HG03342 (cell line): ENCODE results near the gene SRPK3.

Experiments used
- ATAC-seq: cut with Tn5 transposase; IDR thresholded peaks from one replicate; pipeline ENCODE4 v1.9.1; 2021; ENCODE audit warnings: mild to moderate bottlenecking, moderate library complexity; ENCODE audit not compliant: unreplicated experiment

The SRPK3 gene

GRCh38 chrX:153828308-153828707 is 47.5 kb downstream of the SRPK3 start:
- ATAC-seq = no peak

- no peak for ATAC-seq
Measured at GRCh38 chrX:153828723-153829548, 48.1 kb downstream of the SRPK3 start.

GRCh38 chrX:153829549-153829798 is 48.6 kb downstream of the SRPK3 start:
- no peak for ATAC-seq

- ATAC-seq = no peak
Measured at GRCh38 chrX:153829799-153830639, 49.2 kb downstream of the SRPK3 start, which contains the start of gene PDZD4. TSS of gene PDZD4 (minus strand) at chrX:153830544. CDS start at chrX:153830298, 246 bp downstream.

- no peak for ATAC-seq
Measured at GRCh38 chrX:153830640-153831428, 50.0 kb downstream of the SRPK3 start.

- ATAC-seq = no peak
Measured at GRCh38 chrX:153831429-153832150, 50.7 kb downstream of the SRPK3 start.

- no peak for ATAC-seq
Measured at GRCh38 chrX:153832728-153833127, 51.9 kb downstream of the SRPK3 start.
